ENCODE measurements around the gene PCDHGA11.
"Not testable (repeated sequence)": the region's sequence is repeated elsewhere in the genome, so short reads cannot be mapped to it uniquely, and the experiment has no call there.

The PCDHGA11 gene

GRCh38 chr5:141420855-141421488, at the start of gene PCDHGA11:
Gene PCDHGA11, plus strand, starts transcription at chr5:141421051. Its CDS starts 177 bp downstream, at chr5:141421228.
- DNase-seq, result peak; percentile 42 to 60

- DNase-seq, result no peak
Measured at GRCh38 chr5:141371572-141372475, 49.0 kb upstream of the PCDHGA11 start.

- no peak for DNase-seq
Measured at GRCh38 chr5:141373673-141374317, 47.1 kb upstream of the PCDHGA11 start, which contains the start of gene PCDHGA6. Gene PCDHGA6, plus strand, starts transcription at chr5:141373891. Its CDS starts 193 bp downstream, at chr5:141374084.

- DNase-seq, result no peak
Measured at GRCh38 chr5:141374627-141375026, 46.2 kb upstream of the PCDHGA11 start.

GRCh38 chr5:141375444-141376155, 45.3 kb upstream of the PCDHGA11 start:
- DNase-seq, result not testable (repeated sequence)

- no peak for DNase-seq
Measured at GRCh38 chr5:141382469-141383294, 38.2 kb upstream of the PCDHGA11 start, which contains the start of gene PCDHGA7. Gene PCDHGA7, plus strand, starts transcription at chr5:141382742. Its CDS starts 158 bp downstream, at chr5:141382900.

- no peak for DNase-seq
Measured at GRCh38 chr5:141383345-141383744, 37.5 kb upstream of the PCDHGA11 start.

GRCh38 chr5:141384471-141385267, 36.2 kb upstream of the PCDHGA11 start:
- no peak for DNase-seq

- peak in 1 of 2 donors; percentile 43 for DNase-seq
Measured at GRCh38 chr5:141387557-141388311, 33.1 kb upstream of the PCDHGA11 start, which contains the start of gene PCDHGB4. Gene PCDHGB4, plus strand, starts transcription at chr5:141387698. Its CDS starts 187 bp downstream, at chr5:141387885.

GRCh38 chr5:141388661-141389060, 32.2 kb upstream of the PCDHGA11 start:
- no peak for DNase-seq

GRCh38 chr5:141389153-141390042, 31.5 kb upstream of the PCDHGA11 start:
- DNase-seq, result no peak

GRCh38 chr5:141392429-141393198, 28.2 kb upstream of the PCDHGA11 start, which contains the start of gene PCDHGA8:
Gene PCDHGA8, plus strand, starts transcription at chr5:141392633. Its CDS starts 181 bp downstream, at chr5:141392814.
- DNase-seq, result no peak

GRCh38 chr5:141393267-141393666, 27.6 kb upstream of the PCDHGA11 start:
- no peak for DNase-seq

- not testable (repeated sequence) for DNase-seq
Measured at GRCh38 chr5:141394401-141395187, 26.3 kb upstream of the PCDHGA11 start.

GRCh38 chr5:141397756-141398551, 22.9 kb upstream of the PCDHGA11 start, which contains the start of gene PCDHGB5:
Gene PCDHGB5, plus strand, starts transcription at chr5:141397947. Its CDS starts 181 bp downstream, at chr5:141398128.
- DNase-seq, result peak; percentile 36 to 58

GRCh38 chr5:141398608-141399007, 22.2 kb upstream of the PCDHGA11 start:
- DNase-seq, result no peak

All from stimulated activated CD4-positive, alpha-beta T cell treated with anti-CD3 and anti-CD28 coated beads, Interleukin-2, amount 100 ng/mL, for 24 hours (primary cell).